ENCODE results near the gene CA12.

Gene CA12

GRCh38 chr15:63381301-63382204 is at the start of gene CA12:
CA12 (minus strand) TSS chr15:63381846; CDS start chr15:63381720, 126 bp downstream.
- peak within 1 kb of the TSS; percentile 64 for H3K4me3 ChIP-seq (ENCODE audit: control insufficient read depth, low read depth, low read length)
- DNase-seq (ENCODE audit: low read depth): no peak
- TF ChIP-seq CTCF (IDR thresholded peaks at IDR 0.05; ENCODE audit: control insufficient read depth, insufficient read depth, low read depth, low read length, missing control alignments): no peak

GRCh38 chr15:63430766-63431451 is 49.3 kb upstream of the CA12 start:
- no peak for TF ChIP-seq CTCF (IDR thresholded peaks at IDR 0.05; ENCODE audit: control insufficient read depth, insufficient read depth, low read depth, low read length, missing control alignments)
- H3K4me3 ChIP-seq (ENCODE audit: control insufficient read depth, low read depth, low read length): no peak overlapping the region
- no peak for DNase-seq (ENCODE audit: low read depth)

- H3K4me3 ChIP-seq (ENCODE audit: control insufficient read depth, low read depth, low read length): no peak overlapping the region
- TF ChIP-seq CTCF (IDR thresholded peaks at IDR 0.05; ENCODE audit: control insufficient read depth, insufficient read depth, low read depth, low read length, missing control alignments): no peak
- DNase-seq (ENCODE audit: low read depth): no peak
Observed at GRCh38 chr15:63426552-63426951, 44.9 kb upstream of the CA12 start.

- DNase-seq (ENCODE audit: low read depth): no peak
- no peak for TF ChIP-seq CTCF (IDR thresholded peaks at IDR 0.05; ENCODE audit: control insufficient read depth, insufficient read depth, low read depth, low read length, missing control alignments)
- no peak overlapping the region for H3K4me3 ChIP-seq (ENCODE audit: control insufficient read depth, low read depth, low read length)
Observed at GRCh38 chr15:63425426-63425985, 43.9 kb upstream of the CA12 start.

GRCh38 chr15:63422891-63423590 is 41.4 kb upstream of the CA12 start:
- no peak for TF ChIP-seq CTCF (IDR thresholded peaks at IDR 0.05; ENCODE audit: control insufficient read depth, insufficient read depth, low read depth, low read length, missing control alignments)
- H3K4me3 ChIP-seq (ENCODE audit: control insufficient read depth, low read depth, low read length): no peak overlapping the region
- DNase-seq (ENCODE audit: low read depth): no peak

GRCh38 chr15:63421433-63421832 is 39.8 kb upstream of the CA12 start:
- no peak for TF ChIP-seq CTCF (IDR thresholded peaks at IDR 0.05; ENCODE audit: control insufficient read depth, insufficient read depth, low read depth, low read length, missing control alignments)
- no peak for DNase-seq (ENCODE audit: low read depth)
- H3K4me3 ChIP-seq (ENCODE audit: control insufficient read depth, low read depth, low read length): no peak overlapping the region

All from AG09309 (cell line).